DOHH2 (cell line): ENCODE data around the gene SCD5.
"Not testable (repeated sequence)": the region's sequence is repeated elsewhere in the genome, so short reads cannot be mapped to it uniquely, and the experiment has no call there.

Experiments used
- EZH2phosphoT487 ChIP-seq: fragments of 200-600 bp; sonication (generic); IDR thresholded peaks from 2 replicates; pipeline ENCODE4 v1.6.1; 2017; ENCODE audit warnings: borderline replicate concordance, mild to moderate bottlenecking, antibody characterized with exemption, low read length, moderate library complexity, mixed read lengths
- TF ChIP-seq, protein P1 (sequence below): fragments of 200-600 bp; sonication (generic); IDR thresholded peaks from one replicate; pipeline ENCODE4 v1.5.1; 2014; ENCODE audit warnings: antibody characterized with exemption, mild to moderate bottlenecking, low read depth, low read length; ENCODE audit not compliant: poor library complexity, severe bottlenecking

DNA sequence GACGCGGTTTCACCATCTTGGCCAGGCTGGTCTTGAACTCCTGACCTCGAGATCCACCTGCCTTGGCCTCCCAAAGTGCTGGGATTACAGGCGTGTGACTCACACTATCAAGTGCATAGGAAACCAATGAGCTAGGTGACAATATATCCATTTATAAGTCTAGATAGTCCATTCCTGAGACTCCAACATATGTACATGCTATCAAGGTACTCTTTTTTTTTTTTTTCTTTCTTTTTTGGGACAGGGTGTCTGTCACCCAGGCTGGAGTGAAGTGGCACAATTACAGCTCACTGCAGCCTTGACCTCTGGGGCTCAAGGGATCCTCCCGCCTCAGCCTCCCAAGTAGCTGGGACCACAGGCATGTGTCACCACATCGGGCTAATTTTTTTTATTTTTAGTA lies 18.3 kb upstream of the SCD5 start:
- TF ChIP-seq, protein P1, sequence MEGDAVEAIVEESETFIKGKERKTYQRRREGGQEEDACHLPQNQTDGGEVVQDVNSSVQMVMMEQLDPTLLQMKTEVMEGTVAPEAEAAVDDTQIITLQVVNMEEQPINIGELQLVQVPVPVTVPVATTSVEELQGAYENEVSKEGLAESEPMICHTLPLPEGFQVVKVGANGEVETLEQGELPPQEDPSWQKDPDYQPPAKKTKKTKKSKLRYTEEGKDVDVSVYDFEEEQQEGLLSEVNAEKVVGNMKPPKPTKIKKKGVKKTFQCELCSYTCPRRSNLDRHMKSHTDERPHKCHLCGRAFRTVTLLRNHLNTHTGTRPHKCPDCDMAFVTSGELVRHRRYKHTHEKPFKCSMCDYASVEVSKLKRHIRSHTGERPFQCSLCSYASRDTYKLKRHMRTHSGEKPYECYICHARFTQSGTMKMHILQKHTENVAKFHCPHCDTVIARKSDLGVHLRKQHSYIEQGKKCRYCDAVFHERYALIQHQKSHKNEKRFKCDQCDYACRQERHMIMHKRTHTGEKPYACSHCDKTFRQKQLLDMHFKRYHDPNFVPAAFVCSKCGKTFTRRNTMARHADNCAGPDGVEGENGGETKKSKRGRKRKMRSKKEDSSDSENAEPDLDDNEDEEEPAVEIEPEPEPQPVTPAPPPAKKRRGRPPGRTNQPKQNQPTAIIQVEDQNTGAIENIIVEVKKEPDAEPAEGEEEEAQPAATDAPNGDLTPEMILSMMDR: not testable (repeated sequence)
- not testable (repeated sequence) for TF ChIP-seq EZH2phosphoT487
